IMR-90 (cell line): Measurements from ENCODE around the gene KPNA3. TPM values are rescaled to one million over a fixed set of nuclear protein-coding genes. Genes with fewer than 3 reads are reported as not detected.

Experiments used
- ATAC-seq: fragments of 200-7000 bp; cut with Tn5 transposase; 2 replicates; pipeline ENCODE4 v1.9.1; 2020; ENCODE audit warnings: low read depth, mild to moderate bottlenecking, moderate library complexity
- BruUV-seq: library from RNA; stranded (reverse); fragments of 400-500 nt; replicated peaks from 2 replicates; lab custom pipeline; 2021; lab: Mats Ljungman, UMichigan
- CTCF ChIA-PET: fragments of 300-600 bp; formaldehyde crosslinking; extraction: SDS; loops from one replicate; lab custom pipeline; 2021; ENCODE audit warnings: antibody characterized with exemption; lab: Yijun Ruan, JAX
- POLR2A ChIA-PET: fragments of 300-600 bp; sonication (Branson Sonifier 250); formaldehyde crosslinking; loops from one replicate; lab custom pipeline; 2022; ENCODE audit warnings: antibody characterized with exemption; ENCODE audit not compliant: unreplicated experiment; lab: Charles Lee
- DNase-seq: peaks from one replicate; pipeline ENCODE4 v3.0.0; 2013
- H2AFZ ChIP-seq: replicated peaks from 2 replicates; pipeline ENCODE3; 2013; ENCODE audit warnings: low read length, mild to moderate bottlenecking; ENCODE audit not compliant: poor library complexity
- H2AK5ac ChIP-seq: 2 replicates; pipeline ENCODE4 v1.6.1; 2013; ENCODE audit warnings: low read depth, low read length, inconsistent platforms
- H2AK9ac ChIP-seq: replicated peaks from 2 replicates; pipeline ENCODE3; 2013; ENCODE audit warnings: mild to moderate bottlenecking, low read depth, low read length, moderate library complexity; ENCODE audit not compliant: poor library complexity
- H2BK120ac ChIP-seq: 2 replicates; pipeline ENCODE4 v1.6.1; 2013; ENCODE audit warnings: low read depth, low read length, inconsistent platforms
- H2BK15ac ChIP-seq: 3 replicates; pipeline ENCODE4 v1.6.1; 2013; ENCODE audit warnings: low read depth, low read length, inconsistent platforms
- H2BK20ac ChIP-seq: 2 replicates; pipeline ENCODE4 v1.6.1; 2013; ENCODE audit warnings: low read depth, mild to moderate bottlenecking, inconsistent platforms, low read length, moderate library complexity
- H2BK5ac ChIP-seq: 2 replicates; pipeline ENCODE4 v1.6.1; 2013; ENCODE audit warnings: mild to moderate bottlenecking, low read depth, low read length, inconsistent platforms; ENCODE audit not compliant: poor library complexity, severe bottlenecking
- H3K14ac ChIP-seq: replicated peaks from 2 replicates; pipeline ENCODE4 v1.6.1; 2013; ENCODE audit warnings: low read depth, low read length, inconsistent platforms
- H3K18ac ChIP-seq: 2 replicates; pipeline ENCODE4 v1.6.1; 2013; ENCODE audit warnings: low read depth, low read length, control low read depth
- H3K23ac ChIP-seq: 2 replicates; pipeline ENCODE4 v1.6.1; 2013; ENCODE audit warnings: low read depth, low read length, inconsistent platforms
- H3K27ac ChIP-seq: 2 replicates; pipeline ENCODE4 v1.5.1; 2013; ENCODE audit warnings: mild to moderate bottlenecking, control low read depth, low read length; ENCODE audit not compliant: insufficient read depth
- H3K27me3 ChIP-seq: 2 replicates; pipeline ENCODE4 v1.6.1; 2013; ENCODE audit warnings: low read length; ENCODE audit not compliant: control insufficient read depth, insufficient read depth
- H3K36me3 ChIP-seq: 2 replicates; pipeline ENCODE4 v1.6.1; 2013; ENCODE audit warnings: low read length, mixed read lengths; ENCODE audit not compliant: control insufficient read depth, insufficient read depth
- H3K4ac ChIP-seq: 2 replicates; pipeline ENCODE4 v1.6.1; 2013; ENCODE audit warnings: low read depth, low read length, inconsistent platforms
- H3K4me1 ChIP-seq: 2 replicates; pipeline ENCODE4 v1.6.1; 2013; ENCODE audit warnings: low read length, mixed read lengths; ENCODE audit not compliant: control insufficient read depth, insufficient read depth
- H3K4me2 ChIP-seq: 2 replicates; pipeline ENCODE4 v1.6.1; 2013; ENCODE audit warnings: low read depth, mild to moderate bottlenecking, control low read depth, low read length, moderate library complexity
- H3K4me3 ChIP-seq: 2 replicates; pipeline ENCODE4 v1.5.1; 2013; ENCODE audit warnings: low read depth, mild to moderate bottlenecking, control low read depth, low read length, moderate library complexity; ENCODE audit not compliant: insufficient read depth
- H3K56ac ChIP-seq: 2 replicates; pipeline ENCODE4 v1.6.1; 2013; ENCODE audit warnings: low read length, inconsistent platforms; ENCODE audit not compliant: insufficient read depth; ENCODE audit errors: extremely low read depth
- H3K79me1 ChIP-seq, 2 experiments: 2 replicates each; pipeline ENCODE4 v1.6.1; 2013; ENCODE audit warnings: low read length in 2 of 2, inconsistent platforms in 1 of 2, low read depth in 1 of 2
- H3K9ac ChIP-seq: 2 replicates; pipeline ENCODE4 v1.6.1; 2013; ENCODE audit warnings: low read depth, low read length, control low read depth
- H3K9me1 ChIP-seq: 2 replicates; pipeline ENCODE4 v1.6.1; 2013; ENCODE audit warnings: low read length, inconsistent platforms; ENCODE audit not compliant: insufficient read depth
- H3K9me3 ChIP-seq: 2 replicates; pipeline ENCODE4 v1.6.1; 2013; ENCODE audit warnings: low read length; ENCODE audit not compliant: control insufficient read depth, insufficient read depth
- H4K20me1 ChIP-seq: 2 replicates; pipeline ENCODE4 v1.6.1; 2013; ENCODE audit warnings: low read length, inconsistent platforms; ENCODE audit not compliant: insufficient read depth
- H4K5ac ChIP-seq: 2 replicates; pipeline ENCODE4 v1.6.1; 2013; ENCODE audit warnings: mild to moderate bottlenecking, low read depth, low read length, control low read depth
- H4K8ac ChIP-seq, 2 experiments: 2 replicates each; pipeline ENCODE4 v1.6.1; 2013; ENCODE audit warnings: low read depth in 2 of 2, low read length in 2 of 2, control low read depth in 1 of 2, inconsistent platforms in 1 of 2
- H4K91ac ChIP-seq: 2 replicates; pipeline ENCODE4 v1.6.1; 2013; ENCODE audit warnings: low read depth, low read length, inconsistent platforms; ENCODE audit not compliant: insufficient read depth
- MAZ ChIP-seq: IDR thresholded peaks from 2 replicates; pipeline ENCODE4 v1.6.1; 2012; ENCODE audit warnings: low read depth, mild to moderate bottlenecking, low read length, improper control_type of control experiment, moderate library complexity, borderline replicate concordance
- RAD21 ChIP-seq: IDR thresholded peaks from 2 replicates; pipeline ENCODE4 v1.6.1; 2012; ENCODE audit warnings: low read length, improper control_type of control experiment
- SMC3 ChIP-seq: fragments of 150-350 bp; IDR thresholded peaks from 2 replicates; pipeline ENCODE4 v1.6.1; 2016; ENCODE audit warnings: low read depth, mild to moderate bottlenecking, antibody characterized with exemption, low read length, moderate library complexity
- dilution Hi-C: fragments of 300-500 bp; cut with HindIII; formaldehyde crosslinking; loops from one replicate; pipeline ENCODE4 v1.14.3; 2018; ENCODE audit warnings: low sequenced_read_pairs; ENCODE audit not compliant: unreplicated experiment
- in situ Hi-C: fragments of 300-500 bp; cut with MboI; formaldehyde crosslinking; loops from 3 replicates; pipeline ENCODE4 v1.14.3; 2019; ENCODE audit warnings: low sequenced_read_pairs, inconsistent platforms, mixed read lengths
- intact Hi-C: fragments of 100-400 bp; cut with micrococcal nuclease; formaldehyde crosslinking; loops from 2 replicates; pipeline ENCODE4 v1.10.0; 2022
- polyA plus RNA-seq, 3 experiments: library from polyadenylated mRNA; depleted of rRNA; stranded (reverse); fragments of >200 nt; gene quantifications; 2 replicates each; pipeline ENCODE4 v1.2.3, GENCODE V29; 2012; ENCODE audit warnings: low replicate concordance in 1 of 3
- total RNA-seq: library from RNA; depleted of rRNA; stranded (reverse); fragments of >200 nt; gene quantifications from 2 replicates; pipeline ENCODE4 v1.2.3, GENCODE V29; 2012
- TF ChIP-seq, protein P1 (sequence below): fragments of 150-350 bp; IDR thresholded peaks from 2 replicates; pipeline ENCODE4 v1.6.1; 2017; ENCODE audit warnings: mild to moderate bottlenecking, antibody characterized with exemption, low read length, low read depth

KPNA3 gene
- total and polyA plus RNA-seq, 2 of the 4 experiments (the other 2 are of a cell fraction), result 25.3 to 48.6 TPM

DNA sequence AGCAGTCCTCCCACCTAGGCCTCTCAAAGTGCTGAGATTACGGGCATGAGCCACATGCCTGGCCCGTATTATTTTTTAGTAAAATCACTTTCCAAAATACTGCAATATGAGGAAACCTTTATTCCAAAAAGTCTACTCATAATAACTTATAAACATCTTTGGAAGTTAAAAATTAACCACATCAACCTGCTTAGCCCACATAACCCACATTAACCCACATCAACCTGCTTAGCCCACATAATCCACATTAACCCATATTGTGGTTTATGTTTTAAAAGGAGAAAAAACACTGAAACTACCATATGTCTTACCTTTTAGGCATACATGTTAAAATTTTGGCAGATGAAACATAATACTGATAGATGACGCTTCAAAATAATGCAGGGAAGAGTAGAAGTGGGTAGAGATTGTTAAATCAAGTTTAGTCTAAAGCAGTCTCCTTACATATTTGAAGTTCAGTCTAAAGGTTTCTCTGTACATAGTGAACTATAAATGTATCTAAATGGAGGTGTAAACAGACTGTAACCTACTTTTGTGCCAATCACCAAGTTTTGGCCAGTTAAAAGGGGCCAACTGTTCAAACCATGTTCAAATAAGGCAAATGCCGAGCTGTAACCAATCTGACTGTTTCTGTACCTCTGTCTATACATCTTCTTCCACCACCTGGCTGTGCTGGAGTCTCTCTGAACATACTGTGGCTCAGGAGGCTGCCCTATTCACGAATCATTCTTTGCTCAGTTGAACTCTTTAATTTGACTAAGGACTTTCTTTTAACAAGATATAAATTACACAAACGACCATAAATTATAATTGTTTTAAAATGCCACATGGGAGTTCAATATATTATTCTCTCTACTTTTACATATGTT lies 14.5 kb downstream of the KPNA3 start (continued):
- TF ChIP-seq, protein P1, sequence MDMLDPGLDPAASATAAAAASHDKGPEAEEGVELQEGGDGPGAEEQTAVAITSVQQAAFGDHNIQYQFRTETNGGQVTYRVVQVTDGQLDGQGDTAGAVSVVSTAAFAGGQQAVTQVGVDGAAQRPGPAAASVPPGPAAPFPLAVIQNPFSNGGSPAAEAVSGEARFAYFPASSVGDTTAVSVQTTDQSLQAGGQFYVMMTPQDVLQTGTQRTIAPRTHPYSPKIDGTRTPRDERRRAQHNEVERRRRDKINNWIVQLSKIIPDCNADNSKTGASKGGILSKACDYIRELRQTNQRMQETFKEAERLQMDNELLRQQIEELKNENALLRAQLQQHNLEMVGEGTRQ, result no peak
- TF ChIP-seq SMC3, result no peak

DNA sequence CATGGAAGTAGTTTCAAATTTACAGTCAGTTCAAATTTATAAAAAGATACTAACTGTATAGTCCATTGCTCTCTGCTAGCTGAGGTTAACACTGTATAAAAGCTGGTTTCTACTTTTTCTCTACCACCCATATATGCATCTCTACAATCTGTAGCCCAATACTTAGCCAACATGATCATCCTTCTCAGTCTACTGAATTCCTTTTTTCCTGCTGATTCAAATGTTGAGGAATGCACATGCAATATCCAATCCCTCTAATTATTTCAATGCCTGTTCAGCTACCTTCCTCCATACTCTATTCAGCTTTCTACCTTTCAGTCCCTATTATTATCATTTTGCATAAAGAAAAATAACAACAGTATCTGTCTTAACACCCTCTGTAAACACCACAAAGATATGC lies 15.6 kb downstream of the KPNA3 start:
- Histone ChIP-seq H3K56ac (no peak overlapping the region), H2AK9ac (no peak overlapping the region), H2BK120ac (no peak overlapping the region), H3K4me3 (no peak overlapping the region), H2AFZ (no peak overlapping the region), H3K27ac (no peak overlapping the region), H3K9me1 (peaks cover 21% of the 10 kb centered on the region), H3K4ac (no peak overlapping the region), H3K79me1 (peaks cover 25 to 86% of the 10 kb centered on the region in 2 experiments), H2BK5ac (no peak overlapping the region), H3K4me2 (no peak overlapping the region), H3K4me1 (peaks cover 5% of the 10 kb centered on the region), H2BK20ac (no peak overlapping the region), H3K27me3 (no peaks in the 10 kb centered on the region), H2AK5ac (no peak overlapping the region), H2BK15ac (no peak overlapping the region), H3K23ac (no peak overlapping the region), H4K20me1 (peaks cover 82% of the 10 kb centered on the region), H3K36me3 (no peaks in the 10 kb centered on the region; the same call in 1 of the 2 replicates), H3K9ac (no peak overlapping the region), H4K8ac (no peak overlapping the region), H3K18ac (no peak overlapping the region), H4K5ac (no peak overlapping the region), H4K91ac (no peak overlapping the region), H3K14ac (no peak overlapping the region), H3K9me3 (no peaks in the 10 kb centered on the region)
- DNase-seq (peak; percentile 43), ATAC-seq (peak; percentile 87)
- in situ Hi-C loops (no loop called here), intact Hi-C loops (loop anchor here (2.0 kb wide), 1 partner anchor 14 kb away; no protein-coding TSS in a partner anchor), dilution Hi-C loops (no loop called here)
- POLR2A ChIA-PET, result interaction anchor here (0.6 kb wide), 1 partner anchor 15 kb away, joined by 6 read pairs; no protein-coding TSS in a partner anchor
- no peak for TF ChIP-seq MAZ
- no peak for TF ChIP-seq RAD21
- BruUV-seq, result no TSS peak
- CTCF ChIA-PET, result interaction anchor here (0.7 kb wide), 1 partner anchor 1169 kb away, joined by 3 read pairs; no protein-coding TSS in a partner anchor
